Transverse colon (tissue), 4 donors: ENCODE data around the gene SPEN. TPM values are rescaled to one million over a fixed set of nuclear protein-coding genes. Genes with fewer than 3 reads are reported as not detected.

ENCODE experiments used
- DNase-seq: peaks from one replicate; pipeline ENCODE4 v3.0.0-alpha.2; 2019
- H3K27ac ChIP-seq, 4 donors: fragments of 200-600 bp; sonication (generic); 2 replicates each; pipeline ENCODE4 v1.5.1; 2016 to 2018; ENCODE audit warnings: inconsistent platforms in 4 of 4
- H3K27me3 ChIP-seq: fragments of 200-600 bp; sonication (generic); 2 replicates; pipeline ENCODE4 v1.5.1; 2017; ENCODE audit warnings: inconsistent platforms
- H3K36me3 ChIP-seq, 4 donors: fragments of 200-600 bp; sonication (generic); 2 replicates each; pipeline ENCODE4 v1.5.1; 2017 to 2019; ENCODE audit warnings: inconsistent platforms in 4 of 4
- H3K4me1 ChIP-seq, 4 donors: fragments of 200-600 bp; sonication (generic); 2 replicates each; pipeline ENCODE4 v1.5.1; 2017 to 2020; ENCODE audit warnings: inconsistent platforms in 4 of 4
- H3K4me3 ChIP-seq, 4 donors: fragments of 200-600 bp; sonication (generic); 1 replicate in 1 of 4; 2 replicates in 3 of 4; pipeline versions ENCODE4 v1.5.1 to v1.6.1; 2017 to 2019; ENCODE audit warnings: inconsistent platforms in 4 of 4
- H3K9me3 ChIP-seq, 2 donors: fragments of 200-600 bp; sonication (generic); 2 replicates each; pipeline ENCODE4 v1.5.1; 2017 to 2019; ENCODE audit warnings: inconsistent platforms in 2 of 2
- EP300 ChIP-seq: sonication (generic); formaldehyde crosslinking; IDR thresholded peaks from one replicate; pipeline ENCODE4 v1.6.1; 2017; ENCODE audit warnings: antibody characterized with exemption, low read depth
- POLR2A ChIP-seq: fragments of 450-650 bp; IDR thresholded peaks from one replicate; pipeline ENCODE4 v1.6.1; 2016; ENCODE audit warnings: antibody characterized with exemption, mild to moderate bottlenecking, moderate library complexity
- POLR2AphosphoS5 ChIP-seq, 3 donors: sonication (generic); formaldehyde crosslinking; IDR thresholded peaks; one replicate each; pipeline ENCODE4 v1.6.1; 2016; ENCODE audit warnings: antibody characterized with exemption in 3 of 3
- WGBS, 2 donors: methylation state at CpG; one replicate each; pipeline ENCODE4 v1.1.5; 2018; ENCODE audit warnings: low coverage in 1 of 2; 5-methylcytosine and 5-hydroxymethylcytosine counted together
- in situ Hi-C, 4 donors: fragments of 200-750 bp; cut with MboI; loops; one replicate each; pipeline versions ENCODE4 v1.15.0 to v1.15.1; 2017; ENCODE audit warnings: low sequenced_read_pairs in 3 of 4, low pct_ligation_motif_present in 1 of 4, low pct_unique_long_range_greater_than_20kb in 1 of 4
- intact Hi-C: fragments of 100-400 bp; cut with DNase I; formaldehyde crosslinking; loops from one replicate; pipeline ENCODE4 v1.15.1; 2023; ENCODE audit warnings: low total_unique reads
- small RNA-seq, 4 donors: library from RNA; depleted of rRNA; stranded (forward); fragments of <200 nt; gene quantifications; one replicate each; pipeline ENCODE3, GENCODE V24; 2016
- total RNA-seq, 4 donors: library from RNA; depleted of rRNA; stranded (reverse); fragments of >200 nt; gene quantifications; one replicate each; pipeline ENCODE4 v1.1.0, GENCODE V29; 2016
- TF ChIP-seq, protein P1 (sequence below), 5 experiments: fragments of 200-600 bp in 3 of 5; fragments of 450-650 bp in 2 of 5; sonication (generic) in 3 of 5; IDR thresholded peaks; 1 replicate in 2 of 5; 2 replicates in 3 of 5; pipeline ENCODE4 v1.5.1; 2016 to 2017; ENCODE audit warnings: antibody characterized with exemption in 5 of 5, inconsistent platforms in 3 of 5, mild to moderate bottlenecking in 2 of 5, moderate library complexity in 1 of 5

The SPEN gene
- total RNA-seq, 4 donors from 2014 or later = 28.4 to 81.9 (median 42.6) TPM

GRCh38 chr1:15989776-15990175 is 142.3 kb downstream of the SPEN start:
- H3K4me1 ChIP-seq = no peaks in the 10 kb centered on the region
- H3K27ac ChIP-seq = no peak overlapping the region
- H3K36me3 ChIP-seq = no peaks in the 10 kb centered on the region
- no peak overlapping the region for H3K4me3 ChIP-seq
- 72% methylated on average over 5 of the region's 9 CpGs; no CpG with 5 or more reads in 1 of the 2 donors for WGBS, 2 donors
- H3K9me3 ChIP-seq = no peaks in the 10 kb centered on the region
- no peak for DNase-seq
- TF ChIP-seq POLR2AphosphoS5 (IDR thresholded peaks at IDR 0.05) (no peak), POLR2A (no peak), EP300 (no peak)
- TF ChIP-seq, protein P1, sequence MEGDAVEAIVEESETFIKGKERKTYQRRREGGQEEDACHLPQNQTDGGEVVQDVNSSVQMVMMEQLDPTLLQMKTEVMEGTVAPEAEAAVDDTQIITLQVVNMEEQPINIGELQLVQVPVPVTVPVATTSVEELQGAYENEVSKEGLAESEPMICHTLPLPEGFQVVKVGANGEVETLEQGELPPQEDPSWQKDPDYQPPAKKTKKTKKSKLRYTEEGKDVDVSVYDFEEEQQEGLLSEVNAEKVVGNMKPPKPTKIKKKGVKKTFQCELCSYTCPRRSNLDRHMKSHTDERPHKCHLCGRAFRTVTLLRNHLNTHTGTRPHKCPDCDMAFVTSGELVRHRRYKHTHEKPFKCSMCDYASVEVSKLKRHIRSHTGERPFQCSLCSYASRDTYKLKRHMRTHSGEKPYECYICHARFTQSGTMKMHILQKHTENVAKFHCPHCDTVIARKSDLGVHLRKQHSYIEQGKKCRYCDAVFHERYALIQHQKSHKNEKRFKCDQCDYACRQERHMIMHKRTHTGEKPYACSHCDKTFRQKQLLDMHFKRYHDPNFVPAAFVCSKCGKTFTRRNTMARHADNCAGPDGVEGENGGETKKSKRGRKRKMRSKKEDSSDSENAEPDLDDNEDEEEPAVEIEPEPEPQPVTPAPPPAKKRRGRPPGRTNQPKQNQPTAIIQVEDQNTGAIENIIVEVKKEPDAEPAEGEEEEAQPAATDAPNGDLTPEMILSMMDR (IDR thresholded peaks at IDR 0.05) = no peak
- in situ Hi-C loops = loop anchor here (10.0 to 25.0 kb wide), 3 partner anchors 175 to 185 kb away; partner anchors contain the start of gene UQCRHL (in 3 of the 4)
- H3K27me3 ChIP-seq = no peaks in the 10 kb centered on the region
- intact Hi-C loops = loop anchor here (10.0 kb wide), 1 partner anchor 175 kb away; no protein-coding TSS in a partner anchor

Small RNA genes lying within 50 kb of the gene (small RNA-seq; reads per million reads assigned to genes)
- 0 reads per million in 4 donors for gene AL034555.1
- gene AL355994.1 = 0 reads per million in 4 donors
- gene AL355994.5 = 0 reads per million in 4 donors

Other genes with a start within 250 kb of the SPEN start
- 10 to 100 TPM; 28.1 to 95.4 (median 42.9) TPM for gene DDI2, start 230.2 kb upstream of the SPEN start, total RNA-seq
- 10 to 100 TPM; 27.7 to 40.3 (median 33.0) TPM for gene PLEKHM2, start 163.4 kb upstream of the SPEN start, total RNA-seq
- gene SLC25A34, start 111.4 kb upstream of the SPEN start, total RNA-seq = 10 to 100 TPM; 12.9 to 73.3 (median 36.2) TPM
- 10 to 100 TPM in 3 of 4 donors, 1 to 10 TPM in 1; 1.8 to 30.3 (median 19.2) TPM for gene TMEM82, start 105.2 kb upstream of the SPEN start, total RNA-seq
- gene FBLIM1, start 88.9 kb upstream of the SPEN start, total RNA-seq = 100 to 1,000 TPM; 140 to 411 (median 311) TPM
- gene UQCRHL, start 40.1 kb upstream of the SPEN start, total RNA-seq = 1 to 10 TPM in 3 of 4 donors, under 1 TPM in 1; 0.75 to 3.0 (median 1.7) TPM
- 100 to 1,000 TPM in 1 of 4 donors, 10 to 100 TPM in 3; 33.3 to 113 (median 50.5) TPM for gene ZBTB17, start 128.4 kb downstream of the SPEN start, total RNA-seq
- gene SRARP, start 156.5 kb downstream of the SPEN start, total RNA-seq = not detected
- 10 to 100 TPM in 2 of 4 donors, 1 to 10 TPM in 2; 6.0 to 63.1 (median 9.2) TPM for gene HSPB7, start 170.3 kb downstream of the SPEN start, total RNA-seq
- gene CLCNKA, start 174.3 kb downstream of the SPEN start, total RNA-seq = 10 to 100 TPM in 1 of 4 donors, under 1 TPM in 2, not detected in 1; 0.68 to 21.7 (median 0.79) TPM
- gene CLCNKB, start 196.1 kb downstream of the SPEN start, total RNA-seq = 1 to 10 TPM in 1 of 4 donors, under 1 TPM in 1, not detected in 2; 0.48 to 1.1 TPM
- gene FAM131C, start 225.9 kb downstream of the SPEN start, total RNA-seq = 1 to 10 TPM in 1 of 4 donors, not detected in 3; 1.2 TPM